NB4 (cell line): ENCODE results near the gene MBL2.

Experiments
- MAX ChIP-seq: IDR thresholded peaks from 2 replicates; pipeline ENCODE4 v1.6.1; 2011; ENCODE audit warnings: low read depth, low read length
- POLR2A ChIP-seq: IDR thresholded peaks from 2 replicates; pipeline ENCODE4 v1.6.1; 2011; ENCODE audit warnings: mild to moderate bottlenecking; ENCODE audit not compliant: insufficient read length; ENCODE audit errors: extremely low read depth
- TF ChIP-seq, protein P1 (sequence below): IDR thresholded peaks from one replicate; pipeline ENCODE4 v1.5.1; 2012; ENCODE audit warnings: low read depth, low read length

GRCh38 chr10:52776471-52776903, 3.9 kb upstream of the MBL2 start:
- TF ChIP-seq, protein P1, sequence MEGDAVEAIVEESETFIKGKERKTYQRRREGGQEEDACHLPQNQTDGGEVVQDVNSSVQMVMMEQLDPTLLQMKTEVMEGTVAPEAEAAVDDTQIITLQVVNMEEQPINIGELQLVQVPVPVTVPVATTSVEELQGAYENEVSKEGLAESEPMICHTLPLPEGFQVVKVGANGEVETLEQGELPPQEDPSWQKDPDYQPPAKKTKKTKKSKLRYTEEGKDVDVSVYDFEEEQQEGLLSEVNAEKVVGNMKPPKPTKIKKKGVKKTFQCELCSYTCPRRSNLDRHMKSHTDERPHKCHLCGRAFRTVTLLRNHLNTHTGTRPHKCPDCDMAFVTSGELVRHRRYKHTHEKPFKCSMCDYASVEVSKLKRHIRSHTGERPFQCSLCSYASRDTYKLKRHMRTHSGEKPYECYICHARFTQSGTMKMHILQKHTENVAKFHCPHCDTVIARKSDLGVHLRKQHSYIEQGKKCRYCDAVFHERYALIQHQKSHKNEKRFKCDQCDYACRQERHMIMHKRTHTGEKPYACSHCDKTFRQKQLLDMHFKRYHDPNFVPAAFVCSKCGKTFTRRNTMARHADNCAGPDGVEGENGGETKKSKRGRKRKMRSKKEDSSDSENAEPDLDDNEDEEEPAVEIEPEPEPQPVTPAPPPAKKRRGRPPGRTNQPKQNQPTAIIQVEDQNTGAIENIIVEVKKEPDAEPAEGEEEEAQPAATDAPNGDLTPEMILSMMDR: no peak
- TF ChIP-seq POLR2A (no peak), MAX (no peak)
